ENCODE measurements around the gene TP53AIP1. TPM values are rescaled to one million over a fixed set of nuclear protein-coding genes. Genes with fewer than 3 reads are reported as not detected.

The TP53AIP1 gene
- total RNA-seq, 1 experiment from 2014 or later: not detected

- Histone ChIP-seq H2BK5ac (ENCODE audit: insufficient read length, low read length) (no peak overlapping the region), H3K18ac (ENCODE audit: insufficient read length, low read depth, low read length) (no peak overlapping the region), H3K79me1 (ENCODE audit: insufficient read depth, low read depth, low read length, poor library complexity, severe bottlenecking) (no peaks in the 10 kb centered on the region), H2BK15ac (ENCODE audit: low read depth, low read length) (no peak overlapping the region), H4K91ac (ENCODE audit: insufficient read length, low read depth, low read length) (no peak overlapping the region), H3T11ph (ENCODE audit: low read length) (no peak overlapping the region), H3K9ac (ENCODE audit: extremely low read depth, insufficient read length, low read length) (no peak overlapping the region), H3K27ac (ENCODE audit: insufficient read length, low read depth, low read length) (no peak overlapping the region), H2BK12ac (ENCODE audit: insufficient read length, low read depth, low read length) (no peak overlapping the region), H3K23me2 (ENCODE audit: insufficient read length, low read depth, low read length, poor library complexity, severe bottlenecking) (no peaks in the 10 kb centered on the region), H3K9me3 (ENCODE audit: control insufficient read depth, low read depth, low read length) (no peaks in the 10 kb centered on the region), H3K14ac (ENCODE audit: insufficient read depth, low read length) (no peak overlapping the region), H3K4me1 (ENCODE audit: insufficient read depth, low read length) (no peaks in the 10 kb centered on the region), H3K56ac (ENCODE audit: insufficient read length, low read depth, low read length) (no peak overlapping the region), H4K5ac (ENCODE audit: insufficient read length, low read depth, low read length) (no peak overlapping the region), H4K8ac (replicated peaks; ENCODE audit: insufficient read length, low read depth, low read length) (no peak overlapping the region), H2BK20ac (ENCODE audit: low read depth, low read length, poor library complexity, severe bottlenecking) (no peak overlapping the region), H3K27me3 (ENCODE audit: insufficient read depth, low read length) (no peaks in the 10 kb centered on the region), H4K20me1 (ENCODE audit: control insufficient read depth, insufficient read depth, insufficient read length) (no peaks in the 10 kb centered on the region), H2BK120ac (ENCODE audit: low read depth, low read length, poor library complexity, severe bottlenecking) (no peak overlapping the region), H3K23ac (ENCODE audit: insufficient read length, low read depth, low read length) (no peak overlapping the region), H2AK5ac (ENCODE audit: insufficient read length, low read length) (no peak overlapping the region), H2AFZ (ENCODE audit: low read length) (no peak overlapping the region), H3K4ac (ENCODE audit: low read depth, low read length) (no peak overlapping the region), H3K4me2 (ENCODE audit: insufficient read depth, insufficient read length, low read length) (no peak overlapping the region), H3K79me2 (ENCODE audit: insufficient read depth, low read length) (no peaks in the 10 kb centered on the region)
- Mint-ChIP-seq H3K27me3 (ENCODE audit: low read depth) (peaks cover 7% of the 10 kb centered on the region), H3K27ac (no peak overlapping the region), H3K9me3 (no peaks in the 10 kb centered on the region), H3K4me3 (no peak overlapping the region), H3K4me1 (peaks cover 7 to 9% of the 10 kb centered on the region in 2 experiments; a peak in 3 of 4 replicates), H3K36me3 (ENCODE audit: insufficient read depth in 1 of 3, low read depth in 3 of 3) (no peaks in the 10 kb centered on the region)
- DNase-seq: no peak
- WGBS (ENCODE audit: extremely low coverage, insufficient read length, low lambda C conversion rate): no CpG with 5 or more reads among the region's 2 CpGs
- TF ChIP-seq CTCF (conservative IDR thresholded peaks at IDR 0.05): no peak
Measured at GRCh38 chr11:128961645-128962044, 19.0 kb upstream of the TP53AIP1 start.
